Astrocyte of the spinal cord (primary cell): Measurements from ENCODE around the gene GEMIN7.
"Not testable (repeated sequence)": the region's sequence is repeated elsewhere in the genome, so short reads cannot be mapped to it uniquely, and the experiment has no call there.

ENCODE experiments used
- DNase-seq: peaks from one replicate; pipeline ENCODE4 v3.0.0; 2011; ENCODE audit warnings: low read depth, low spot score
- H3K4me3 ChIP-seq: 2 replicates; pipeline ENCODE4 v1.5.1; 2011; ENCODE audit warnings: low read depth, mild to moderate bottlenecking, low read length, moderate library complexity
- in situ Hi-C: cut with HindIII; loops from 2 replicates; pipeline ENCODE4 v1.10.0; 2017; ENCODE audit warnings: low sequenced_read_pairs
- TF ChIP-seq, protein P1 (sequence below): IDR thresholded peaks from 2 replicates; pipeline ENCODE4 v1.5.1; 2012; ENCODE audit warnings: low read depth, mild to moderate bottlenecking, low read length, inconsistent platforms

The GEMIN7 gene

DNA sequence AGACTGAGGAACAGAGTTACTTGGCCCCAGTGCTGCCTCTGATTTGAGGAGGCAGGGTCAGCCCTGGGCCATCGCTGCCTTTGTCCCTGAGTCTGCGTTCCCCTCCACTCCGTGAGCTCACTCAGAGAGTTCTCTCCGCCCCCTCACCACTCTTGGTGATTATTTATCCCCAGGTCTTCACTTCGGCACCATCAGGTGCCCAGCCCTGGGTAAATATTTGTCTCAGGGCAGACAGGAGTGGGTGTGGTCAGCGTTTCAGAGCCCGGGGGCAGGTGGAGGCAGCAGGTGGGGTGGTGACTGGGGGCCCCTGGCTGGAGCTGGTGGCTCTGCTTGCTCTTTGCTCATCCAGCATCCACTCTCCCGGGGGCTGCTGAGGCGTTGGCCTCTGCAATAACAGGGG is 34.6 kb downstream of the GEMIN7 start:
- in situ Hi-C loops, result no loop called here
- DNase-seq, result no peak
- TF ChIP-seq, protein P1, sequence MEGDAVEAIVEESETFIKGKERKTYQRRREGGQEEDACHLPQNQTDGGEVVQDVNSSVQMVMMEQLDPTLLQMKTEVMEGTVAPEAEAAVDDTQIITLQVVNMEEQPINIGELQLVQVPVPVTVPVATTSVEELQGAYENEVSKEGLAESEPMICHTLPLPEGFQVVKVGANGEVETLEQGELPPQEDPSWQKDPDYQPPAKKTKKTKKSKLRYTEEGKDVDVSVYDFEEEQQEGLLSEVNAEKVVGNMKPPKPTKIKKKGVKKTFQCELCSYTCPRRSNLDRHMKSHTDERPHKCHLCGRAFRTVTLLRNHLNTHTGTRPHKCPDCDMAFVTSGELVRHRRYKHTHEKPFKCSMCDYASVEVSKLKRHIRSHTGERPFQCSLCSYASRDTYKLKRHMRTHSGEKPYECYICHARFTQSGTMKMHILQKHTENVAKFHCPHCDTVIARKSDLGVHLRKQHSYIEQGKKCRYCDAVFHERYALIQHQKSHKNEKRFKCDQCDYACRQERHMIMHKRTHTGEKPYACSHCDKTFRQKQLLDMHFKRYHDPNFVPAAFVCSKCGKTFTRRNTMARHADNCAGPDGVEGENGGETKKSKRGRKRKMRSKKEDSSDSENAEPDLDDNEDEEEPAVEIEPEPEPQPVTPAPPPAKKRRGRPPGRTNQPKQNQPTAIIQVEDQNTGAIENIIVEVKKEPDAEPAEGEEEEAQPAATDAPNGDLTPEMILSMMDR, result no peak
- H3K4me3 ChIP-seq, result no peak overlapping the region

DNA sequence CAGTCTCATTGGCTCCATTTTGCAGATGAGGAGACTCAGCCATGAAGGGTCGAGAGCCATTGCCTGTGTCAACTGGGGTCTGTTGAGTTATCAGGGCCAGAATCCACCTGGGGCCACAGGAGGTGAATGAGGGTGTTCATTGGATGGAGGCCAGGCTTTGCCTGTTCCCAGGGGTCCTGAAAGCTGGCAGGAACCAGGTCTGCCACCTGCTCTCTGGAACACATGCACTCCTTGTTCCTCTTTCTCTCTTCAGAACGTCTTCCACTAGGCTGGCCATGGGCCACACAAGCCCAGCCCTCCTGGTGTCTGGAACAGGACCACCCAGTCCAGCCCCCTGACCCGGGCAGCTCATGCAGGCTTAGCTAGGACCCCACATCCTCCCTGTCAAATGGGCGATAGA is 35.1 kb downstream of the GEMIN7 start:
- no peak for DNase-seq
- TF ChIP-seq, protein P1, result no peak
- in situ Hi-C loops, result no loop called here
- no peak overlapping the region for H3K4me3 ChIP-seq

DNA sequence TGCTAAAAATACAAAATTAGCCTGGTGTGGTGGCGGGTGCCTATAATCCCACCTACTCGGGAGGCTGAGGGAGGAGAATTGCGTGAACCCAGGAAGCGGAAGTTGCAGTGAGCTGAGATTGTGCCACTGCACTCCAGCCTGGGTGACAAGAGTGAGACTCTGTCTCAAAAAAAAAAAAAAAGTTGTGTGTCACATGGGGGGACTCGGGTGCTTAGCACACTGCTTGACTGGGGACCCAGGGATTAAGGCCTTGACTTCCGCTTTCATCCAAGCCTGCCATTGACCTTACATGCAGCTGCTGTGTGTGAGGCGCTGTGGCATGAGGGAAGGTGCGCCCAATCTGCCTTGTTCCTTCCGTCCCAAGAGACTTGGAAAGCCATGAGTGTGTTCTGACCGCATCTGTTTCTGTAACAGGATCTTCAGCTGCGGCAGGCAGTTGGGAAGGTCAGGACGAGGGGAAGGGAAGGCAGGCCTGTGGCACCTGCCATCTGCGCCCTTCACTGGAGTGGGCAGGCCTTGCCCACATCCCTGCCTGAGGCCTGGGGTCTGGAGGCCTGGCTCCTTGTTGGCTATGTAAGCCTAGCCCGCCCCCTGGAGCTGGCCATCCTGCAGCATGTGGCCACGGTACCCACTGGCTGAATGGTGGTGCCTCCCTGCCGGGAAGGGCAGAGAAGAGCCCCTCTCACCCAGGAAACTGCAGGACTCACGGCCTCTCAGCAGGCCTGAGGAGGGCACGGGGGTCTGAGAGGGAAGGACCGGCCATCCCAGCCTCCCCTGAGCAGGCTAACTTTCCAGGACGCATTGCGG is 37.0 kb downstream of the GEMIN7 start:
- in situ Hi-C loops, result no loop called here
- no peak for DNase-seq
- TF ChIP-seq, protein P1, result no peak
- no peak overlapping the region for H3K4me3 ChIP-seq

DNA sequence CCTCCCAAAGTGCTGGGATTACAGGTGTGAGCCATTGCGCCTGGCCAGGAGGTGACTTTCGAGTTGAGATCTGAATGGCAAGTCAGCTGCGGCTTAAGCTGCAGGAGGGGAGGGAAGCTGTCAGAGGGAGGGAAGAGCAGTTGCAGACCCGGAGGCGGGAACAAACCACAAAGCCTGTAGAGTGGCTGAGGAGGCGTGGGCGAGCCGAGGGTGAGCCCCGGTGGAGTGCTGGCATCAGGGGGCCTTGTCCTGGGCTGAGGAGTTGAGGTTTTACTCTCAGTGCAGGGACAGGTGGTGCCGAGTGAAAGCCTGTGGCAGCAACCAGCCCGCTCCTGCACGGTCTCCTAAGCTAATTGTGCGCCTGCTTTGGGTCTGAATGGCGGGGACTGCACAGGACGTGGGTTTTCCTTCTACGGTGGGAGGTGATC is 38.1 kb downstream of the GEMIN7 start:
- no peak for DNase-seq
- in situ Hi-C loops, result no loop called here
- TF ChIP-seq, protein P1, result no peak
- no peak overlapping the region for H3K4me3 ChIP-seq

DNA sequence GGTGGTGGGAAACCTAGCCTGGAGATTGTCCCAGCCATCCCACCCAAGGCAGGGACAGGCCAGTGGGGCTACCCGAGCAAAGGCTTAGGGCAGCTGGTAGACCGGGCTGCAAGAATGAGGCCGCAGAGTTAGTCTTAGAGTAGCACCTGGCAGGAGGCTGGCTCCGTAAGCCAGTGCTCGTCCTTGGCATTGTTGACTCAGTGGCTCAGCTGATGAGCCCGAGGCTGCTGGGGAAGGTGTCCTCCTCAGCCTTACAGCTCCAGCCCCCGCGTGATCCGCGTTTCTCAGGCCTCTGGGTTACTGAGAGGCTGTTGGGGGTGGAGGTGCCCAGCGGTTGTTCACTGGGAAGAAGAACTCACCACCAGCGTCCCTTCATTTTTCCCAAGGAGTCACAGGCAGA is 38.6 kb downstream of the GEMIN7 start:
- TF ChIP-seq, protein P1, result no peak
- in situ Hi-C loops, result no loop called here
- no peak overlapping the region for H3K4me3 ChIP-seq
- no peak for DNase-seq

DNA sequence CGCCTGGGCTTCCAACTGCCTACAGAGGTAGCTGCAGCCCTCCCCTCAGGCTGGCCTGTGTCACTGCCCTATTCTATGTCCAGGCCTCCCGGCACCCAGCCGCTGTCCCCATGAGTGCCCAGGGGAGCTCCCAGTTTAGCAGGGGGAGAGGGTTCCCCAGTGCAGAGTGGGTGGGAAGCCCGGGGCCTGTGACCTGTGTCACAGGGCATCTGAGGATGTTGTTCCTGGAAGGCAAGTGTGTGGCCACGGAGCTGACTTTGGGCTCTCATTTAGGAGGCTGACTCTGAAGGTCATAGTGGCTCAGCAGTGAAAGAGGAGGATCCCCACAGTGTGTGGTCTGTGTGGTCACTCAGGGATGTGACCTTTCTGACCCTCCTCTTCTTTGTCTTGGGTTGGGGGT is 39.0 kb downstream of the GEMIN7 start:
- H3K4me3 ChIP-seq, result no peak overlapping the region
- DNase-seq, result no peak
- in situ Hi-C loops, result no loop called here
- TF ChIP-seq, protein P1, result no peak

DNA sequence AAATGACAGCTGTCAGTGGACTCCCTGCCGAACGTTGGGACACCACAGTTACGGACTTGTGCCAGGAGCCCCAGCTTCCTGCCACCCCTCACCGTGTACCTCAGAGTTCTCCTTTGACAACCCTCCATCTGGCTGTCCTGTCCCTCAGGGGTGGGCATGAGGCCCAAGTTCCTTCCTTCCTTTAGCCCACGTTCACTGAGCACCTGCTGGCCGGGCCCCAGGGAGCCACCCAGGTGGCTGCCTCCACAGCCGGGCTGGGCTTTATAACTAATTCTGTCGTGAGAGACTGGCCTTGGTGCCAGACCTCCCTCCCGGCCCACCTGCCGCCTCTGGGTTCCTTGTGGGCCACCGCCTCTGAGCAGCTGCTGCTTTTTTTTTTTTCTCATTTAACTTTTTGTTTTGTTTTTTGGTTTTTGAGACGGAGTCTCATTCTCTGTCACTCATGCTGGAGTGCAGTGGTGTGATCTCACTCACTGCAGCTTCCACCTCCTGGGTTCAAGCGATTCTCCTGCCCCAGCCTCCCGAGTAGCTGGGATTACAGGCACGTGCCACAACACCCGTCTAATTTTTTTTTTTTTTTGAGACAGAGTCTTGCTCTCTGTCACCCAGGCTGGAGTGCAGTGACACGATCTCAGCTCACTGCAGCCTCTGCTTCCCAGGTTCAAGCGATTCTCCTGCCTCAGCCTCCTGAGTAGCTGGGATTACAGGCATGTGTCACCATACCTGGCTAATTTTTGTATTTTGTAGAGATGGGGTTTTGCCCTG is 39.7 kb downstream of the GEMIN7 start:
- in situ Hi-C loops, DNase-seq, H3K4me3 ChIP-seq: not testable (repeated sequence)
